ENCODE measurements around the gene GUK1.

Gene GUK1

GRCh38 chr1:228150461-228151179 lies 10.5 kb downstream of the GUK1 start:
- DNase-seq (ENCODE audit: low read depth) = no peak

DNA sequence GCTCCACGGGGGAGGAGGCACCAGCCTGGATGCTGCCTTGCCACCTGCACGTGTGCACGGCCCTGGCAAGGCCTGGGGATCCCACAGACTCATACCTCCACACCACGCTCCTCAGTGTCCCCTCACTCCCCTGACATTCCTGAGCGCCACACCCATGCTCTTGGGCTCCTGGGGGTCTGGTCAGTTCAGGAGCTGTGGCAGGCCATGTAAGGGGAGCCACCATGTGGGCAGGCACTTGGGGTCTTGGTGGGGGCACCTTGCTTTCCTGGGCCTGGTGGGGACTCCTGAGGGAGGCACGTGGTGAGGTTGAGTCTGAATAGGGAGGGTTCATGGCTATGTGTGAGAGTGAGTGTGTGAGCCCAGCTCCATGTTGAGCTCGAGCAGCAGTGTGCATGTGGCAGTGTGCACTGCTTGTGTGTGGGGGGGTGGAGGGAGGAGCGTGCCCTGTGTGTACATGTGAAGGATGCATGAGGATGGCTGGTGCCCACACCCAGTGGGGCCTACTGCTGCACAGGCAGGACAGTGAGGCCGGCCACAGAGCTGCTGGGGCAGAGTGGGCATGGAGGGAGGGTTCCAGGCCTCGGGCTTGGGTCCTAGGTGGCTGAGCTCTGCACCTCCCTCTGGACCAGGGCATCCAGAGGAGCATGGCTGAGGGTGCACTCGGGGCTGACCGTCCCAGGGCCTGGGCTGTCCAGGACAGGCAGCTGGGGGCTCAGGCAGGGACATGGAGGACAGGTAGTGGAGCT lies 11.3 kb downstream of the GUK1 start:
- no peak for DNase-seq (ENCODE audit: low read depth)

GRCh38 chr1:228152097-228152917 lies 12.2 kb downstream of the GUK1 start:
- no peak for DNase-seq (ENCODE audit: low read depth)

DNA sequence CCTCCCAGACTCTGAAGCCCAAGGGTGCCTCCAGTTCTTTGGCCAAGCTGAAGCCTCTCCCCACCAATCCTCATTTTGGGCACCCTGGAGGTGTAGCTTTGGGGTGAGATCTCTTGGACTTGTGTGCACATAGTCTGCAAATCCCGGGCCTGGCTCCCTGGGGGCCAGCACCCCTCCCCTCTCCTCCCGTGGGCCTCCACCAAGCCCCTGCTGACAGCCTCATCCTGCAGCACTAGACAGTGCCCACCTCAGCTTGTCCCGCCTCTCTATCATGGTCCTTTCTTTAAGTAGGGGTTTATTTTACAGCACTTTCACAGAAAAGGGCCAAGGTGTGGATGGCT lies 12.8 kb downstream of the GUK1 start:
- no peak for DNase-seq (ENCODE audit: low read depth)

- DNase-seq (ENCODE audit: low read depth) = no peak
Measured at GRCh38 chr1:228154021-228154669, 14.1 kb downstream of the GUK1 start.

GRCh38 chr1:228154670-228155571 lies 14.8 kb downstream of the GUK1 start:
- DNase-seq (ENCODE audit: low read depth) = no peak

DNA sequence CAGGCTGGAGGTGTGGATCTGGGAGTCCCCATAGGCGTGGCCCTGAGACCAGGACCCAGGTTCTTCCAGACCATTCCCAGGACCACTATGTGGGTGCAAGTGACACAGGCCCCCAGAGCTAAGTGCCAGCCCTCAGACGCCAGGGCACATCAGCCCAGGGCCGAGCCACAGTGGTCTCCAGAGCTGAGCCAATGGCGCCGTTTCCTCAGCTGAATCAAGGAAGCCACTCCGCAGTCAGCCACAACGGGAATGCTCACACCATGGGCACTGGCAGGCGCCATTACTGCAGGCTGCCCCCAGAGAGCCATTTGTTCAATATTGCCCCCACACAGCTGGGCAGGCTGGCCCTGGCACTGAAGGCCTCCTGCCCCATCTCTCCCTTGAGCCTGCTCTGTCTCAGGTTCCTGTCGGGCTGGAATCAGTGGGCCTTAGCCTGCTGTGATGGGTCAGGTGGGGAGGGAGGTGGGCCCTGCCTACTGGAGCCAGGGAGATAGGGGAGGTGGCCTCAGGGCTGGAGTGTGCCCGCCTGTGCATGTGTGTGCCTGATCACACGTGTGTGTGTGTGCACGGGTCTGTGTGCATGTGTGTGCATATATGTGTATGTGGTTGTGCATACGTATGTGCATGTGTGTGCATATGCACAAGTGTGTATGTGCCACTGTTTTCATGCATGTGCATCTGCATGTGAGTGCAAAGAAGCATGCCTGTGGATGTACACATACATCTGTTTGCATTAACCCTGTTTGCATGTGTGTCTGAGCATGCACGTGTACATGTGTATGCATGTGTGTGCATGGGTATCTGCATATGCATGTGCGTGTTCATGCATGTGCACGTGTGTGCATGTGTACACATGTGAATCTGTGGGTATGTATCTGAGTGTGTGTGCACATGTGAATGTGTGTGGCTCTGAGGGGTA lies 15.8 kb downstream of the GUK1 start:
- no peak for DNase-seq (ENCODE audit: low read depth)

DNA sequence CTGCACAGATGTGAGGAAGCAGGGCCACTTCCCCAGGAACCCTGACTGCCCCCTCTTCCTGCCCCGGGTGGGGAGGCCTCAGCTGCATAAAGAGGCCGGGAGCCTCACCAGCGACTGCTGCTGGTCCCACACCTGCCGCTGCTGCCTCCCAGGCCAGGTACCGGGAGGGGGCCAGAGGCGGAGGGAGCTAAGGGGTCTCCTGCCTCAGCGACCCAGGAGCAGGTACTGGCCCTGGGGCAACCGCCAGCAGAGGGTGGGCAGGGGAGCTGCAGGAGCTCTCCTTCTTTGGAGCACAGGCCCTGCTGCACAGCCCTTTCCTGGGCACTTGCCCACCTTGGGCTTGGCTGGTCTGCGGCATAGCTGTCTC lies 16.4 kb downstream of the GUK1 start:
- DNase-seq (ENCODE audit: low read depth) = no peak

DNA sequence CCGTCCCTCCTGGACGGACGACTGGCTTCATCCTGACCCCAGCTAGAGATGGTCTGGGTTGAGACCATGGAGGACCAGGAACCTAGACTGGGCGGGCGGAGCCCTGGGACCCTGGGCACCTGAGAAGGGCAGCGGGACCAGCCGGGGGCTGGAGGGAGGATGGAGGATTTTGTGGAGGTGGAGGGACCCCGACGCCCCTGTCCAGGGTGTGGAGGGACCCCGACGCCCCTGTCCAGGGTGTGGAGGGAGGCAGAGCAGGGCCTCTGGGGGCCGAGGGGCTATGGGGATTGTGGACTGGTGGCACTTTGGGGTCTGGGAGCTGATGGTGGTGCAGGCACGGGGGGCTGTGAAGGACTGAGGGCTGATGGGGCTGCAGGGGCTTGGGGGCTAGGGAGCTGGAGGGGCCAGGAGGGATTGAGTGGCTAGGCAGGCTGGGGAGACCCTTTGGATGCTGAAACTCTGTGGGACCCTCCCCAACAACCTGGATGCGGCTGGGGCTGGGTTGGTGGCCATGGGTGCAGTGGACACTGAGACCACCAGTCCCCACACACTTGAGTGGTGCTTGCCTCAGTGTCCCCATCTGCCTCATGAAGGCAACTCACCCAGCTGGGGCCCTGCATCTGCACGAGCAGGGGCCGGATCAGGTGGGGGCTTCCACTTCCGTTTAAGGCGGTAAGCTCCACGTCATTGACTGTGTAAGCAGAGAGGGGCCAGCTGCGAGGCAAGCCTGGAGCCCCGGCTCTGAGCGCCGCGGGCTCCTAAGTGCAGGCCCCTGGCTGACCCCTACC lies 17.1 kb downstream of the GUK1 start:
- DNase-seq (ENCODE audit: low read depth) = no peak

- DNase-seq (ENCODE audit: low read depth) = no peak
Measured at GRCh38 chr1:228157729-228158126, 17.6 kb downstream of the GUK1 start.

GRCh38 chr1:228158151-228159007 lies 18.3 kb downstream of the GUK1 start:
- no peak for DNase-seq (ENCODE audit: low read depth)

- DNase-seq (ENCODE audit: low read depth) = no peak
Measured at GRCh38 chr1:228159008-228159665, 19.1 kb downstream of the GUK1 start.

DNA sequence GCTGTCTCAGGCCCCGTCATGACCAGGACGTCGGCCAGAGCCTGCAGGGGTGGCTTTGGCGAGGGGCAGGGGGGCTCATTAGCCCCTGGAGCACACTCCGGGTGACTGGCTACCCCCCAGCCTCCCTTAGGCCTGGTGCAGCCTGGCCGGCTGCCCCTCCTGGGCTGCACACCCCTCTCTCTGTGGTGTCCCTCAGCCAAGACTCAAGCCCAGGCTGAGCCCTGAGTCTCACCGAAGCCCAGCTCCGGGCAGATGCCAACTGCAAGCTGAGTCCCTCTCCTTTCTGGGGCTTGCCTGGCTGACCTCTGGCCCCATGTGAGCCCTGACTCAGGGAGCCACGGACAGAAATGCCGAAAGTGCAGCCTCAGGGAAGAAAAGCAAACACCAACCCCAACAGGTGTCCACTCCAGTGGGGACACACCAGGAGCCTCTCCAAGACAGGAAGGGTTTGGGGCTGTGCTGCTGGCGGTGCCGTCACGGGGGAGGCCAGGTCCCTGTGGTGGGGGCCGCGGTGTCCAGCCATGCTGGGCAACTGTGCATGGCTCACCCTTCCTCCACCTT lies 20.2 kb downstream of the GUK1 start:
- no peak for DNase-seq (ENCODE audit: low read depth)

- no peak for DNase-seq (ENCODE audit: low read depth)
Measured at GRCh38 chr1:228161362-228161761, 21.3 kb downstream of the GUK1 start.

- no peak for DNase-seq (ENCODE audit: low read depth)
Measured at GRCh38 chr1:228161866-228162265, 21.8 kb downstream of the GUK1 start.

DNA sequence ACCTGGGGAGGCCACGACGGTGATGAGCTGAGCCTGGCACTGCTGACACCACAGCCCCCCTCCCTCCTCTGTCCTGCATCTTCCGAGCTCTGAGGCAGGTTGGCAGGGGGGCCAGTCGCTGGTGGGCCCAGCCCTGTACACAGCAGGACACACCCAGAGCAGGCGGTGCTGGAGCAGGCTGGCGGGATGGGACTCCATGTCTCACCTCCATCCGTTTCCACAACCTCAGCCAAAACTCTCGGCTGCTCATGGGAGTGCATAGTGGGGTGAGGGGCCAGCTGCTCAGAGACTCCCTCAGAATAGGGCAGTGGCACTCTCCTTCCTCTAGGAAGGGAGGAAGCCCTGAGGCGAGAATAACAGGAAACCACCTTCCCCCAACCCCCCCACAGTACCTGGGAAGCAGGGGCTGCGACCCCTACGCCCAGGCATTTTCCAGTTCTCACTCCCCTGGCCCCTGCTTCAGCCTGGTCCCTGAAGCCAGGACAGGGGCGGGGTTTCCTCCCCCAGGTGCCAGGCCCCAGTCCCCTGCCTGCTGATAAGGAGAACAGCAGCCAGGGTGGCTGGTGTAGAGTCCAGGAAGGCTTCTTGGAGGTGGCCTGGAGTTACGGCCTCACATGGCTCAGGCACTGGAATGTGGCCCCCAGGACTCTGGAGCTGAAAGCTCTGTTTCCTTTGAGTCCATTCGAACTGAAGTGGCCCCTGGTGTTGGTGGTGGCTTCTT lies 22.4 kb downstream of the GUK1 start:
- no peak for DNase-seq (ENCODE audit: low read depth)
